Chondrocyte (in vitro differentiated cells): ENCODE data around the gene FICD. TPM values are rescaled to one million over a fixed set of nuclear protein-coding genes. Genes with fewer than 3 reads are reported as not detected.

Experiments
- DNase-seq: peaks from one replicate; pipeline ENCODE4 v3.0.0; 2021; ENCODE audit warnings: mixed read lengths, low spot score
- H3K27ac Mint-ChIP-seq: one replicate; pipeline ENCODE4 v1.8.0; 2021; ENCODE audit warnings: mild to moderate bottlenecking, moderate library complexity, mixed read lengths; ENCODE audit not compliant: unreplicated experiment
- H3K27me3 Mint-ChIP-seq: 2 replicates; pipeline ENCODE4 v1.8.0; 2021; ENCODE audit warnings: low read depth, mixed read lengths
- H3K36me3 Mint-ChIP-seq: 2 replicates; pipeline ENCODE4 v1.8.0; 2021; ENCODE audit warnings: low read depth, mixed read lengths
- H3K4me1 Mint-ChIP-seq: 2 replicates; pipeline ENCODE4 v1.8.0; 2021; ENCODE audit warnings: low read depth, mild to moderate bottlenecking, mixed read lengths
- H3K4me3 Mint-ChIP-seq: one replicate; pipeline ENCODE4 v1.8.0; 2021; ENCODE audit warnings: mild to moderate bottlenecking, moderate library complexity, mixed read lengths; ENCODE audit not compliant: unreplicated experiment
- H3K9me3 Mint-ChIP-seq: 2 replicates; pipeline ENCODE4 v1.8.0; 2021; ENCODE audit warnings: low read depth, mixed read lengths
- CTCF ChIP-seq: fragments of 200-600 bp; sonication (generic); IDR thresholded peaks from 2 replicates; pipeline ENCODE4 v1.5.0; 2021; ENCODE audit warnings: antibody characterized with exemption, mild to moderate bottlenecking, moderate library complexity
- total RNA-seq: library from RNA; stranded (reverse); gene quantifications from 3 replicates; pipeline ENCODE4 v1.2.1, GENCODE V29; 2021

The FICD gene
- total RNA-seq, 1 donor from 2014 or later, result 7.8 TPM

- Mint-ChIP-seq H3K9me3 (no peaks in the 10 kb centered on the region), H3K4me3 (no peak overlapping the region), H3K27ac (no peak overlapping the region), H3K27me3 (peaks cover 16% of the 10 kb centered on the region), H3K36me3 (no peaks in the 10 kb centered on the region), H3K4me1 (no peaks in the 10 kb centered on the region)
- TF ChIP-seq CTCF, result no peak
- DNase-seq, result no peak
Measured at GRCh38 chr12:108477055-108477880, 37.8 kb upstream of the FICD start.

DNA sequence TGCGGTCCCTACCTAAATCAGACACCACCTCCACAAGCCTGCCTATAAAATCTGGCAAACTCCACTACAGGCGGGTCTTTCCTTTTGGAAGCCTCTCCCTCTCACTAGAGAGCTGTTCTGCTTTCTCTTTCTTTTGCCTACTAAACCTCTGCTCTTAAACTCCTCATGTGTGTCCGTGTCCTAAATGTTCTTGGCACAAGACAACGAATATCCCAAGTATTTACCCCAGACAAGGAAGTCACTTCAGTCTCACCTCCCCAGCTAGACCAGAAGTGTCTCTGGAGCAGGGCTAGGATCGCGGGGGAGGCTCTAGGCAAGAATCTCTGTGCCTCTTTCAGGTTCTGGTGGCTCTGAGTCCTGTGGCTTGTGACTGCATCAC lies 37.2 kb upstream of the FICD start:
- H3K4me3 Mint-ChIP-seq, result no peak overlapping the region

GRCh38 chr12:108478611-108479206 lies 36.4 kb upstream of the FICD start:
- Mint-ChIP-seq H3K27me3 (peaks cover 8% of the 10 kb centered on the region), H3K36me3 (no peaks in the 10 kb centered on the region), H3K4me3 (no peak overlapping the region), H3K9me3 (no peaks in the 10 kb centered on the region), H3K27ac (no peak overlapping the region), H3K4me1 (peaks cover 6% of the 10 kb centered on the region)
- TF ChIP-seq CTCF, result no peak
- DNase-seq, result no peak

More for the DNA sequence above, 37.2 kb upstream of the FICD start:
- Mint-ChIP-seq H3K36me3 (no peaks in the 10 kb centered on the region), H3K27ac (no peak overlapping the region), H3K27me3 (peaks cover 13% of the 10 kb centered on the region), H3K9me3 (no peaks in the 10 kb centered on the region), H3K4me1 (peaks cover 5% of the 10 kb centered on the region)
- TF ChIP-seq CTCF, result no peak
- DNase-seq, result no peak

- no peak for TF ChIP-seq CTCF
- H3K27me3 Mint-ChIP-seq, result peaks cover 8% of the 10 kb centered on the region
Measured at GRCh38 chr12:108479364-108480070, 35.6 kb upstream of the FICD start.

GRCh38 chr12:108482717-108483212 lies 32.3 kb upstream of the FICD start:
- TF ChIP-seq CTCF, result no peak

More at GRCh38 chr12:108479364-108480070, 35.6 kb upstream of the FICD start:
- DNase-seq, result no peak
- no peak overlapping the region for H3K4me3 Mint-ChIP-seq
- no peaks in the 10 kb centered on the region for H3K36me3 Mint-ChIP-seq
- no peak overlapping the region for H3K27ac Mint-ChIP-seq
- no peaks in the 10 kb centered on the region for H3K9me3 Mint-ChIP-seq
- H3K4me1 Mint-ChIP-seq, result peaks cover 6% of the 10 kb centered on the region

More at GRCh38 chr12:108482717-108483212, 32.3 kb upstream of the FICD start:
- no peak for DNase-seq
- Mint-ChIP-seq H3K4me1 (peaks cover 6% of the 10 kb centered on the region), H3K27me3 (peaks cover 13% of the 10 kb centered on the region), H3K36me3 (no peaks in the 10 kb centered on the region), H3K9me3 (peaks cover 9% of the 10 kb centered on the region), H3K27ac (no peak overlapping the region), H3K4me3 (no peak overlapping the region)
